Activated T-cell treated with anti-CD3 and anti-CD28 coated beads for 4 hours (primary cell): Measurements from ENCODE around the gene UGT1A4.
"Not testable (repeated sequence)": the region's sequence is repeated elsewhere in the genome, so short reads cannot be mapped to it uniquely, and the experiment has no call there.

ENCODE experiments used
- DNase-seq: peaks from one replicate; pipeline ENCODE4 v3.0.0-alpha.2; 2020

Gene UGT1A4

GRCh38 chr2:233751212-233752009 is 32.9 kb downstream of the UGT1A4 start:
- DNase-seq = not testable (repeated sequence)

- no peak for DNase-seq
Measured at GRCh38 chr2:233754872-233755611, 36.5 kb downstream of the UGT1A4 start.

GRCh38 chr2:233756429-233757081 is 38.0 kb downstream of the UGT1A4 start:
- no peak for DNase-seq

GRCh38 chr2:233758141-233758540 is 39.6 kb downstream of the UGT1A4 start:
- no peak for DNase-seq

- no peak for DNase-seq
Measured at GRCh38 chr2:233758849-233759248, 40.3 kb downstream of the UGT1A4 start.

GRCh38 chr2:233760043-233760442 is 41.5 kb downstream of the UGT1A4 start, which contains the start of gene UGT1A1:
Gene UGT1A1 (plus strand): TSS chr2:233760270. CDS start chr2:233760288, 18 bp downstream.
- DNase-seq = no peak

GRCh38 chr2:233761040-233761769 is 42.7 kb downstream of the UGT1A4 start:
- no peak for DNase-seq

GRCh38 chr2:233764264-233764663 is 45.7 kb downstream of the UGT1A4 start:
- no peak for DNase-seq

- DNase-seq = no peak
Measured at GRCh38 chr2:233764761-233765160, 46.2 kb downstream of the UGT1A4 start.

- DNase-seq = no peak
Measured at GRCh38 chr2:233766416-233766815, 47.9 kb downstream of the UGT1A4 start.

GRCh38 chr2:233768076-233768475 is 49.5 kb downstream of the UGT1A4 start:
- no peak for DNase-seq

GRCh38 chr2:233769260-233769659 is 50.7 kb downstream of the UGT1A4 start:
- no peak for DNase-seq

GRCh38 chr2:233772153-233772552 is 53.6 kb downstream of the UGT1A4 start:
- no peak for DNase-seq

- no peak for DNase-seq
Measured at GRCh38 chr2:233772583-233772982, 54.0 kb downstream of the UGT1A4 start.

GRCh38 chr2:233773854-233774253 is 55.3 kb downstream of the UGT1A4 start:
- no peak for DNase-seq

GRCh38 chr2:233775414-233775813 is 56.9 kb downstream of the UGT1A4 start:
- DNase-seq = no peak

- no peak for DNase-seq
Measured at GRCh38 chr2:233778030-233778429, 59.5 kb downstream of the UGT1A4 start, which contains the start of gene MROH2A. Gene MROH2A (plus strand): TSS chr2:233778330. CDS start chr2:233779359, 1,029 bp downstream.

GRCh38 chr2:233779722-233780121 is 61.2 kb downstream of the UGT1A4 start:
- no peak for DNase-seq

- no peak for DNase-seq
Measured at GRCh38 chr2:233780771-233781170, 62.2 kb downstream of the UGT1A4 start.

GRCh38 chr2:233789554-233789953 is 71.0 kb downstream of the UGT1A4 start:
- no peak for DNase-seq

- DNase-seq = no peak
Measured at GRCh38 chr2:233791151-233791882, 72.8 kb downstream of the UGT1A4 start.

GRCh38 chr2:233791883-233792329 is 73.4 kb downstream of the UGT1A4 start:
- no peak for DNase-seq
